Omental fat pad (tissue), 4 donors: ENCODE results near the gene LIN7C. TPM values are rescaled to one million over a fixed set of nuclear protein-coding genes. Genes with fewer than 3 reads are reported as not detected.

Source experiments
- ATAC-seq: fragments of 150-250 bp; one replicate; pipeline ENCODE4 v1.9.1; 2016; ENCODE audit warnings: mild to moderate bottlenecking, moderate library complexity; ENCODE audit not compliant: low FRiP score
- DNase-seq: peaks from one replicate; pipeline ENCODE4 v3.0.0-alpha.2; 2019; ENCODE audit warnings: low spot score
- total RNA-seq, 4 donors: library from RNA; depleted of rRNA; stranded (reverse); fragments of >200 nt; gene quantifications; one replicate each; pipeline ENCODE4 v1.1.0, GENCODE V29; 2016
- TF ChIP-seq, protein P1 (sequence below), 3 donors: fragments of 450-650 bp; IDR thresholded peaks; one replicate each; pipeline ENCODE4 v1.5.1; 2016 to 2017; ENCODE audit warnings: antibody characterized with exemption in 3 of 3, mild to moderate bottlenecking in 3 of 3, moderate library complexity in 2 of 3

Gene LIN7C
- 10 to 100 TPM; 26.5 to 37.7 (median 30.3) TPM for total RNA-seq

DNA sequence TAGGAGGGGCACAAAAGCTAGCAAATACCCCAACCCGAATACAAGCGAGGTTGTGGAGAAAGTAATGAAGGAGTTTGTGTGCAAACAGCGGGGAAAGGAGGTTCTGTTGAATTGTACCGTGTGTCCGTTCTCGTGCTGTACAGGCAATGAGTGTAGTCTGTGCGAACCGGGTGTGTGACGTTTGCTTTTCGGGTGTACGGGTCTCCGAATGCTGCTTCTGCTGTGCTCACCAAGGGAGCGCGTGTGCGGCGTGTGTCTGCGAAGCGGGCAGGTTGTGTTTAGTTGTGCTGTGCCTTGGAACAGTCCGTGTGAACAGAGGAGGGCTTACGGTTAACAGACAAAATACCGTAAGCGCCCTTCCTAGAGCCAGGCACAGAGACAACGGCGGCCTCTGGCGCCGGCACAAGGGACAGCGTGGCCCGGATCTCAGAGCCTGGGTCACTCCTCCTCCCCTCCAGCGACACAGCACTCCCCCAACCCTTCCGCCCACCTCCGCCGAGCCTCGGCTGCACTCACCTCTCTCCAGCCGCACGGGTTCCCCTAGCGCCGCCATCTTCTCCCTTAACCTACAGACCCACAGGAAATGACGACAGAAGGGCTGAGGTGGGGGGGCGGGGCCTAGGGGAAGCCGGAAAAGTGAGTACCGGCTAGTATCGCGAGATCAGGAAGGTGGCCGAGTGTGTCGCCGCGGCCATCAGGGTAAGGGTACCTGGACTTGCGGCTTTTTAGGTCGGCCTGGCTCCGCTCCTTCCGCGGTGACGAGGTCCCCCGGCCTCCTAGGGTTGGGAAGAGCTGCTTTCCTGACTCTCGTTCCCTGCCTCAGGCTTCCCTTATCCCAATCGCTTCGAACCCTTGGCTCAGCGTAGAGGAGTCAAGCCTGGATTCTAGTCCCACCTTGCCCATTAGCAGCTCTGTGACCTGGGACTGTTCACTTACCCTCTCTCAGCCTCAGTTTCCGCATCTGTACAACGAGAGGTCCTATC lies at the start of gene LIN7C:
LIN7C (minus strand) TSS at position 570 of the 983 bp plus-strand sequence; CDS start at position 553, 17 bp downstream.
- ATAC-seq = peak; percentile 95
- peak; percentile 91 for DNase-seq
- TF ChIP-seq, protein P1, sequence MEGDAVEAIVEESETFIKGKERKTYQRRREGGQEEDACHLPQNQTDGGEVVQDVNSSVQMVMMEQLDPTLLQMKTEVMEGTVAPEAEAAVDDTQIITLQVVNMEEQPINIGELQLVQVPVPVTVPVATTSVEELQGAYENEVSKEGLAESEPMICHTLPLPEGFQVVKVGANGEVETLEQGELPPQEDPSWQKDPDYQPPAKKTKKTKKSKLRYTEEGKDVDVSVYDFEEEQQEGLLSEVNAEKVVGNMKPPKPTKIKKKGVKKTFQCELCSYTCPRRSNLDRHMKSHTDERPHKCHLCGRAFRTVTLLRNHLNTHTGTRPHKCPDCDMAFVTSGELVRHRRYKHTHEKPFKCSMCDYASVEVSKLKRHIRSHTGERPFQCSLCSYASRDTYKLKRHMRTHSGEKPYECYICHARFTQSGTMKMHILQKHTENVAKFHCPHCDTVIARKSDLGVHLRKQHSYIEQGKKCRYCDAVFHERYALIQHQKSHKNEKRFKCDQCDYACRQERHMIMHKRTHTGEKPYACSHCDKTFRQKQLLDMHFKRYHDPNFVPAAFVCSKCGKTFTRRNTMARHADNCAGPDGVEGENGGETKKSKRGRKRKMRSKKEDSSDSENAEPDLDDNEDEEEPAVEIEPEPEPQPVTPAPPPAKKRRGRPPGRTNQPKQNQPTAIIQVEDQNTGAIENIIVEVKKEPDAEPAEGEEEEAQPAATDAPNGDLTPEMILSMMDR (IDR thresholded peaks at IDR 0.05) = no peak

DNA sequence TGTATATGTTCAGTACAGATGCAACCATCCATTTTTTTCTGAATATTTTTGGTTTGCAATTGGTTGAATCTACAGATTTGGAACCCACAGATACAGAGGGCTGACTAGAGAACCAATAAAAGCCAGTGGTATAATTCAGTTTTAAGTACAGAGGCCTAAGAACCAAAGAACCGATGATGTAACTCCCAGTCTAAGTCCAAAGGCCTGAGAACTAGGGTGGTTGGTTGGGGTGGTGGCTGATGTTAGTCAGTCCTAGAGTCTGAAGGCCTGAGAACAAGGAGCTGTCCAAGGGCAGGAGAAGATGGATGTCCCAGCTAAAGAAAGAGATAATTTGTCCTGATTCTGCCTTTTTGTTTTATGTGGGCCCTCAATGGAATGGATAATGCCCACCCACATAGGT lies 48.7 kb upstream of the LIN7C start:
- DNase-seq (no peak), ATAC-seq (no peak)
- TF ChIP-seq, protein P1 (IDR thresholded peaks at IDR 0.05) = no peak

GRCh38 chr11:27553186-27553585 lies 46.6 kb upstream of the LIN7C start:
- ATAC-seq = no peak
- TF ChIP-seq, protein P1 (IDR thresholded peaks at IDR 0.05) = no peak
- no peak for DNase-seq

- no peak for ATAC-seq
- DNase-seq = no peak
- TF ChIP-seq, protein P1 (IDR thresholded peaks at IDR 0.05) = no peak
These were observed 45.8 kb upstream of the LIN7C start for GRCh38 chr11:27552341-27552740.

DNA sequence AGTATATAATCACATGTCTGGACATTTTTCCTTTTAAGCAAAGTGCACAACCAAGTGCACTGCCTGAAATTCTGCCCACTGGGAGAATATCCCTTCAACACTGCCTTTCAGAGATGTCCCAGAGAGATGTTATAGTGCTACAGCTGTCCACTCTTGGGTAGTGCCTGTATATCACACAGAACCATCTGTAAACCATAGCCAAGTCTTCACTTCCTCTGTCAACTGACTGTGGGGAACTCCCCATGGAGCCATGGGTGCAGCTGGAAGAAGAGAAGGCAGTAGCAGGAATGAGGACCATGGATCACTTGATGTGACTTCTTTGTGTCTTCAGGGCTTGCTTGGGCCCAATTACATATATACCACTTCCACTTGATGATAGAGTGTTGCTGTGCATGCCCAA lies 44.6 kb upstream of the LIN7C start:
- ATAC-seq (no peak), DNase-seq (no peak)
- TF ChIP-seq, protein P1 (IDR thresholded peaks at IDR 0.05) = no peak

GRCh38 chr11:27545946-27546345 lies 39.4 kb upstream of the LIN7C start:
- DNase-seq (no peak), ATAC-seq (no peak)
- TF ChIP-seq, protein P1 (IDR thresholded peaks at IDR 0.05) = no peak

DNA sequence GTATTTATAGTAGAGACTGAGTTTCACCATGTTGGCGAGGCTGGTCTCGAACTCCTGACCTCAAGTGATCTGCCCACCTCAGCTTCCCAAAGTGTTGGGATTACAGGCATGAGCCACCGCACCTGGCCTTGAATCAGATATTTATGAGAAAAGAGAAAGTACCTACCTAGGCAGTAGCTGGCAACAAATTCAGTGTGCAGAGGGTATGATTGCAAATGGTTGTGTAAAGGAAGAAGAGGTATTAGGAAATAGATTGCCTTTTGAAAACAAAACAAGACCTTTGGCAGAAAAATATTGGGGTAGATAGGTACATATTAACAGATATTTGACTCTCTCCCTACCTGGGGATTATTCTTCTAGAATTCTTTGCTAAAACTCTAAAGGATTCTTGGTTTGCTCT lies 38.5 kb upstream of the LIN7C start:
- TF ChIP-seq, protein P1 (IDR thresholded peaks at IDR 0.05) = no peak
- no peak for ATAC-seq
- DNase-seq = no peak
